Adrenal gland (tissue), 5 donors: ENCODE measurements around the gene FLT3LG.

Experiments used
- POLR2A ChIP-seq, 2 donors: fragments of 450-650 bp; IDR thresholded peaks; one replicate each; pipeline ENCODE4 v1.6.1; 2017; ENCODE audit warnings: antibody characterized with exemption in 2 of 2, mild to moderate bottlenecking in 2 of 2, moderate library complexity in 1 of 2
- TF ChIP-seq, protein P1 (sequence below), 6 experiments: fragments of 450-650 bp in 4 of 6; fragments of 200-600 bp in 2 of 6; sonication (generic) in 1 of 6; IDR thresholded peaks; 1 replicate in 5 of 6; 2 replicates in 1 of 6; pipeline versions ENCODE4 v1.5.1 to v1.8.0; 2016 to 2021; ENCODE audit warnings: antibody characterized with exemption in 6 of 6, mild to moderate bottlenecking in 2 of 6, moderate library complexity in 1 of 6
- donor health status: DM: no; HTN: no; CAD: no.

GRCh38 chr19:49461656-49462055 lies 12.4 kb upstream of the FLT3LG start:
- TF ChIP-seq, protein P1, sequence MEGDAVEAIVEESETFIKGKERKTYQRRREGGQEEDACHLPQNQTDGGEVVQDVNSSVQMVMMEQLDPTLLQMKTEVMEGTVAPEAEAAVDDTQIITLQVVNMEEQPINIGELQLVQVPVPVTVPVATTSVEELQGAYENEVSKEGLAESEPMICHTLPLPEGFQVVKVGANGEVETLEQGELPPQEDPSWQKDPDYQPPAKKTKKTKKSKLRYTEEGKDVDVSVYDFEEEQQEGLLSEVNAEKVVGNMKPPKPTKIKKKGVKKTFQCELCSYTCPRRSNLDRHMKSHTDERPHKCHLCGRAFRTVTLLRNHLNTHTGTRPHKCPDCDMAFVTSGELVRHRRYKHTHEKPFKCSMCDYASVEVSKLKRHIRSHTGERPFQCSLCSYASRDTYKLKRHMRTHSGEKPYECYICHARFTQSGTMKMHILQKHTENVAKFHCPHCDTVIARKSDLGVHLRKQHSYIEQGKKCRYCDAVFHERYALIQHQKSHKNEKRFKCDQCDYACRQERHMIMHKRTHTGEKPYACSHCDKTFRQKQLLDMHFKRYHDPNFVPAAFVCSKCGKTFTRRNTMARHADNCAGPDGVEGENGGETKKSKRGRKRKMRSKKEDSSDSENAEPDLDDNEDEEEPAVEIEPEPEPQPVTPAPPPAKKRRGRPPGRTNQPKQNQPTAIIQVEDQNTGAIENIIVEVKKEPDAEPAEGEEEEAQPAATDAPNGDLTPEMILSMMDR (IDR thresholded peaks at IDR 0.05) = no peak
- TF ChIP-seq POLR2A (IDR thresholded peaks at IDR 0.05) = no peak
